Anterior cingulate cortex (tissue), 58 donors: ENCODE data around the gene FAM89A.

Experiments
- DNase-seq, 58 donors: peaks; one replicate each; lab custom pipeline; 2025; lab: John Stamatoyannopoulos, UW

Gene FAM89A

GRCh38 chr1:231040019-231040799 is at the start of gene FAM89A:
Gene FAM89A, minus strand, starts transcription at chr1:231040254. Its CDS starts 43 bp downstream, at chr1:231040211.
- DNase-seq: peak in 28 of 58 donors; percentile 10 to 59 (median 34)

DNA sequence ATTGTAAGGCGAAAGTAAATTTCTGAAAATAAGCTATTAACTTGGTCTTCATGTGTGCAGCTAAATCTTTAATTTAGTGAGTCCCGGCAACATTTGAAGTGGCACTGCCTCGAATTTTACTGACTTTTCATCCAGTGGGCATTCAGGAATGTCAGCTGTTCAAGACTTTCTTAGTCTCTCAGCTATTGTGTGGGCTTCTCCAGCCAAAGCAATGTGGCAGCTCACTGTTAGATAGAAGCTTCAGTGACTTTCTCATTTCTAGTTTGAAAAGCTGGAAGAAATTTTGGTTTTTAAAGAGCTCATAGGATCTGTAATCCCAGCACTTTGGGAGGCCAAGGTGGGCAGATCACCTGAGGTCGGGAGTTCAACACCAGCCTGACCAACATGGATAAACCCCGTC is 44.3 kb upstream of the FAM89A start:
- DNase-seq: no peak

DNA sequence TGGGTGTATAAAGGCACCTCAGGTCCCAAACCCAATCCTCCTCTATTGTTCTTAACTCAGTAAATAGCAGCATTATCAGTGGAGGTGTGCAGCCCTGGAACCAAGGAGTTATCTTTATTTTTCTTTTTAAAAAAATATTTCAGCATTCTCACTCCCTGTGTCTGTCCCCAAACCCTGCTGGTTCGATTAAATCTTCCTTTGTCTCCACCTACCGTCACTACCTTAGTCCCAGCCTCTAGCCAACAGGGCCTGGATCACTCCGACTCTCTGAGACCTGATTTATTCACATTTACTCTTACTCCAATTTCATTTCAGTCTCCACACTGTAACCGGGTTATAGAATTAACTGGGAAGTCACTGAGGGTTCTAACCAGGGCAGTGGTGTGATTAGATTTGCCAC is 39.1 kb upstream of the FAM89A start:
- DNase-seq: no peak

DNA sequence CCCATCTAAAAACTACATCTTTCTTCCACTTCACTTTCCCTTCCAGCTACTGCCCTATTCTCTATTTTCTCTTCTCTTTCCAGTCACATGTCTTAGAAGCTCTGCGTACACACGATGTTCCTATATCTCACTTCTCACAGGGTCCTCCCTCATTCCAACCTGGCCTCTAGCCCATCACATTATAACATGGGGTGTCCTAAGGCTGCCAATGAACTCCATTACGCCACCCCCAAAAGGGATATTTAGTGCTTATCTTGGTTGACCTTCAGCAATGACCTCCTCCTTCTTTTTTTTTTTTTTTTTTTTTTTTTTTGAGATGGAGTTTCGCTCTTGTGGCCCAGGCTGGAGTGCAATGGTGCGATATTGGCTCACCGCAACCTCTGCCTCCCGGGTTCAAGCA is 38.2 kb upstream of the FAM89A start:
- DNase-seq: no peak

DNA sequence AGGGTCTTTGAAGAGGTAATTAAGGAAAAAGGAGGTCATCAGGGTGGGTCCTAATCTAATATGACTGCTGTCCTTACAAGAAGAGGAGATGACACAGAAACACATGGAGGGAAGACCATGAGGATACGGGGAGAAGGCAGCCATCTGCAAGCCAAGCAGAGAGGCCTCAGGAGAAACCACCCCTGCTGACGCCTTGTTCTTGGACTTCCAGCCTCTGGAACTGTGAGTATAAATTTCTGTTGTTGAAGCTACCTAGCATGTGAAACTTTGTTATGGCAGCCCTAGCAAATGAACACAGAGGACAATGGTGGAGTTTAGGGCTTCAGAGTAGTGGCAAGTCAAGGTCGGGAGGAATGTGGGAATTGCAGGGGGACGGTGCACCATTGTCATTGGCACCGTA is 36.7 kb upstream of the FAM89A start:
- no peak for DNase-seq

DNA sequence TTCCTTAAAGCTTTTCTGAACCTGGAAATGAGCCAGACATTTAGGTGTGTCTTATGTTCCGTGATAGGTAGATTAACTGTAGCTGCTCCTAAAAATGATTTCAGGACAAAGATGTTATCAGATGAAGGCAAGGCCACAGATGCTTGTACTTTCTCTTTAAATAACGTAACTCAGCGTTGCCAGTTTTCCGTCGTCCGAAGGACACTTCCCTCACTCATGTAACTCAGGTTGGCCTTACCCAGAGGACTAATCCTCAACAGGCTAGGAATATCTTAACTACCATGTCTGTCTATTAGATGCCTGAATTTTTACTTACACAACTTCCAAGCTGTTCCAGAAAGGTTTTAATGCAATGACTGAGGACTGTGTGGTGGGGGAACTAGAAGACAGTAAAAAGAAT is 35.4 kb upstream of the FAM89A start:
- DNase-seq: no peak

- DNase-seq: no peak
These were observed 35.0 kb upstream of the FAM89A start for GRCh38 chr1:231075020-231075419.

DNA sequence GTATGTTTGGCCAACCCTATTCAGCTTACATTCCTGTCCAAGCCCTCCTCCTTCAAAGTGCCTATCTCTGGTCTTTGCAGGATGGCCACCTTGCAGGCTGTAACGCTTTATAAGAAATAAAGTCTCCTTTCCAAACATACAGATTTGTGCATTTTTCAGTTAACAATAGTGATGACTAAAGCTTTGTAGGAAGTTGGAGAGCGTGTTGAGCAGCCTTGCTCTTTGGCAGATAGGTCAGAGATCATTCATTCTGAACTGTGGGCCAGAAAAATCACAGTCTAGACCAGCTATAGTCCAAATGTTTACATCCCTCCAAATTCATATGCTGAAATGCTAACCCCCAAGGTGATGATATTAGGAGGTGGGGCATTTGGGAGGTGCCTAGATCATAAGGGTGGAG is 34.0 kb upstream of the FAM89A start:
- DNase-seq: no peak

DNA sequence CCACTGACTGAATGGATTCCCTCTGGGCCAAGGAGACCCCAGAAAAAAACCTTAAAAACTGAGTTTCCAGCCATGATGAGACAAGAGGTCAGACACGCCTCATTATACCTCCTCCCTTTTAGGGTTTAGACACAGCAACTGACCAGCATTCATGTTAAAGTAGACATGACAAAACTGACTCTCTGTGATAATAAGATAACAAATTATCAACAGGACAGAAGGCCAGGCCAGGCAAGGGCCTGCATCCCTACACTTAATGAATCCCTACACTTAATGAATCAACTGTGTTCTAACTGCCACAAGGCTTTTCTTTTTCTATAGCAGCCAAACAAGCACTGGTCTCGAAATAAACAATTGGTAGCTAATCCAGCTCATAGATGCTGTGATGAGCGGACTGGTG is 33.3 kb upstream of the FAM89A start:
- no peak for DNase-seq

GRCh38 chr1:231072502-231073094 is 32.5 kb upstream of the FAM89A start:
- no peak for DNase-seq

- no peak for DNase-seq
These were observed 32.0 kb upstream of the FAM89A start for GRCh38 chr1:231072041-231072440.

- no peak for DNase-seq
These were observed 30.8 kb upstream of the FAM89A start for GRCh38 chr1:231070758-231071444.

DNA sequence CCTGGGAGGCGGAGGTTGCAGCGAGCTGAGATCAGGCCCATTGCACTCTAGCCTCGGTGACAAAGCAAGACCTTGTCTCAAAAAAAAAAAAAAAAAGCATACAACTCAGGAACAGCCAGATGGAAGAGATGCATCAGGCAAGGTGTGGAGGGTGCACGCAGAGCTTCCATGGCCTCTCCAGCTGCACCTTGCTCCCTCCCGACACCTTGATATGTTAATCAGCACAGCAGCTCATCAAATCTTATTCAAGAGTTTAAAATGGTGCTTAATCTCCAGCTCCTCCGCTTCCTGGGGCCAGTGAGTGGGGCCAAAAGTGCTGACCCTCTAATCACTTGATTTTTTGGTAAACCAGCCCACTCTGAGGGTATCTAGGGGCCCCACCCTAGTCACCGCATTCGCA is 29.3 kb upstream of the FAM89A start:
- no peak for DNase-seq

DNA sequence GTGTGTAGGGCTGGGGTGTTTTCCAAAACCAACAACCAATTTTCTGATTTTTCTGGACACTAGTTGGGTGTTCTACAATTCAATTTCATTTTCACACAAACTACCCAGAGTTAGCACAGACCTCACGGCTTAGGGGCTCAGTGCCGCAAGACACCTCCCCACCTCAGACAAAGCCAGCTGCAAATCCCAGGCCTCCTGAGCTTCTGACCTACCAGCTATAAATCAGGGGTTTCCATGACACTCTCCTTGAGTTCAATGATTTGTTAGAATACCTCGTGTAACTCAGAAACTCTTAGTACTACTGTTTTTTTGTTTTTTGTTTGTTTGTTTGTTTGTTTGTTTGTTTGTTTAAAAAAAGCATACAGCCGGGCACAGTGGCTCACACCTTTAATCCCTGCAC is 28.7 kb upstream of the FAM89A start:
- DNase-seq: no peak

DNA sequence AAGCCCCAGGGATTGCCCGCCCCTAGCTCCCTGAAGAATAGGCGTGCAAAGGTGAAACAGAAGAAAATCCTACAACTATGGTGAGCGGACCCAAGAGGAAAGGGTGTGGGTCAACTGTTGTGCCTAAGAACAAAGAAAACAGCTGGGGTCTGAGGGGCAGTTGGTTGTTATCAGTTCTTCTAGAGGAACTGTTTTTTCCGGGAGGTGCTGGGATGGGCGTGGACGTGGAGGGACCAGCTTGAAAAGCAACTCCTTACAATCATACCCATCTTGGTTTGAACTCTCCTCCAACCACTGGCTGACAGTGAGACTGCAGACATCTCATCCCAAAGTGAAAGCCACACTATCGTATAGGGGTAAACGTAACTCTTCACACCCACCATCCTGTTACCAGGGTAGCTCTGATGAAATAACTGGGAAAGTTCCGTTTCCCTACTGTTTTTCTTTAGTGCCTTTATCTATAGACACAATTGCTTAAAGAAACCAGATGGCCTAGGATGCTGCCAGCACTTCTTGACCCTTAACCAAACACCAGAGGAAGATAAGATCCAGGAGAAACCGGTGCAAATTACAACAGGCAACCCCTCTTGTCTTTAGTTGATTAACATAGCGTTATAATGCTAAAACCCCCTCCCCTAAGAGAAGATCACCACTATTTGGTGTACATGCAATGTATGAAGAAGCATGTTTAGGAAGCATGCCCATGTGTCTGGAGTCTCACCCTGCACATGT is 25.6 kb upstream of the FAM89A start:
- DNase-seq: no peak

- no peak for DNase-seq
These were observed 24.4 kb upstream of the FAM89A start for GRCh38 chr1:231064418-231064817.

DNA sequence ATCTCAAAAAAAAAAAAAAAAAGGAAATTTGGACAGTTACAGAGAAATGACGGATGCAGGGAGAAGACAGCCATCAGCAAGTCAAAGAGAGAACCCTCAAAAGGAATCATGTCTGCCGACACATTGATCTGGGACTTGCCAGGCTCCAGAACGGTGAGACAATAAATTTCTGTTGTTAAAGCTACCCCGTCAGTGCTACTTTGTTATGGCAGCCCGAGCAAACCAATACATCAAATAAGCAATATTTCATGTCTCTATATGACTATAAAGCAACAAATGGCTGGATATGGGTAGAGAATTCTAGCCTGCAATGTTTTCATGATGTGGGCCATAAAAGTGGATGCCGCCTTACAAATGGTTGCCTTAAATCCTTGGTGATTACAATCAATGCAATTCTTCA is 23.3 kb upstream of the FAM89A start:
- DNase-seq: no peak

- no peak for DNase-seq
These were observed 22.6 kb upstream of the FAM89A start for GRCh38 chr1:231062500-231063270.

GRCh38 chr1:231059566-231060193 is 19.6 kb upstream of the FAM89A start:
- no peak for DNase-seq
